Measurements from ENCODE around the gene PDE2A.

Gene PDE2A

GRCh38 chr11:72606748-72607468 lies 67.3 kb downstream of the PDE2A start:
- no peak for DNase-seq

GRCh38 chr11:72605973-72606747 lies 68.1 kb downstream of the PDE2A start:
- no peak for DNase-seq

- no peak for DNase-seq
Measured at GRCh38 chr11:72604256-72604655, 70.0 kb downstream of the PDE2A start.

GRCh38 chr11:72602250-72602904 lies 71.8 kb downstream of the PDE2A start:
- no peak for DNase-seq

- no peak for DNase-seq
Measured at GRCh38 chr11:72600557-72600956, 73.7 kb downstream of the PDE2A start.

- no peak for DNase-seq
Measured at GRCh38 chr11:72599325-72600117, 74.7 kb downstream of the PDE2A start.

- DNase-seq, result no peak
Measured at GRCh38 chr11:72598906-72599305, 75.3 kb downstream of the PDE2A start.

GRCh38 chr11:72598466-72598865 lies 75.8 kb downstream of the PDE2A start:
- DNase-seq, result no peak

- DNase-seq, result no peak
Measured at GRCh38 chr11:72597721-72598120, 76.5 kb downstream of the PDE2A start.

GRCh38 chr11:72595292-72595684 lies 78.9 kb downstream of the PDE2A start:
- no peak for DNase-seq

GRCh38 chr11:72594493-72595291 lies 79.5 kb downstream of the PDE2A start:
- no peak for DNase-seq

GRCh38 chr11:72592698-72593495 lies 81.3 kb downstream of the PDE2A start:
- no peak for DNase-seq

- peak; percentile 77 for DNase-seq
Measured at GRCh38 chr11:72591785-72592502, 82.3 kb downstream of the PDE2A start.

- DNase-seq, result no peak
Measured at GRCh38 chr11:72591023-72591422, 83.2 kb downstream of the PDE2A start.

GRCh38 chr11:72589802-72590761 lies 84.1 kb downstream of the PDE2A start:
- peak; percentile 73 for DNase-seq

- DNase-seq, result no peak
Measured at GRCh38 chr11:72588421-72589410, 85.5 kb downstream of the PDE2A start.

- DNase-seq, result no peak
Measured at GRCh38 chr11:72587696-72588095, 86.5 kb downstream of the PDE2A start.

Data from activated CD8-positive, alpha-beta memory T cell treated with anti-CD3 and anti-CD28 coated beads, Interleukin-2, amount 50 U/mL, for 48 hours (primary cell).